H1 (cell line): ENCODE results near the gene NFIC.

ENCODE experiments used
- GABPA ChIP-seq: IDR thresholded peaks from 2 replicates; pipeline ENCODE4 v1.6.1; 2011; ENCODE audit warnings: mild to moderate bottlenecking, low read length, moderate library complexity, borderline replicate concordance; ENCODE audit not compliant: insufficient read depth
- RAD21 ChIP-seq, 2 experiments: IDR thresholded peaks in 1 of 2; conservative IDR thresholded peaks in 1 of 2; 2 replicates each; pipeline ENCODE4 v1.6.1; 2011; ENCODE audit warnings: low read depth in 2 of 2, low read length in 2 of 2, improper control_type of control experiment in 1 of 2, inconsistent platforms in 1 of 2, mild to moderate bottlenecking in 1 of 2, moderate library complexity in 1 of 2
- ZNF274 ChIP-seq: IDR thresholded peaks from 2 replicates; pipeline ENCODE4 v1.7.0; 2012; ENCODE audit warnings: low read length, borderline replicate concordance; ENCODE audit errors: extremely low read depth

GRCh38 chr19:3325451-3325850 lies 40.9 kb upstream of the NFIC start:
- TF ChIP-seq RAD21 (IDR thresholded peaks at IDR 0.05 in 1 of 2, conservative IDR thresholded peaks at IDR 0.05 in 1 of 2; ENCODE audit: low read depth in 2 of 2, low read length in 2 of 2) (no peak), ZNF274 (no peak), GABPA (no peak)
